Psoas muscle (tissue), 8 donors: ENCODE data around the gene SETD5. TPM values are rescaled to one million over a fixed set of nuclear protein-coding genes. Genes with fewer than 3 reads are reported as not detected.

ENCODE experiments used
- ATAC-seq, 4 donors: fragments of 200-7000 bp; cut with Tn5 transposase; one replicate each; pipeline ENCODE4 v1.9.1; 2020; ENCODE audit warnings: moderate library complexity in 3 of 4, mild to moderate bottlenecking in 2 of 4
- DNase-seq, 2 donors: peaks; one replicate each; pipeline ENCODE4 v3.0.0-alpha.2; 2020
- H3K27ac ChIP-seq: fragments of 200-600 bp; one replicate; pipeline ENCODE4 v1.8.0; 2022
- H3K27me3 ChIP-seq, 3 donors: fragments of 200-600 bp in 1 of 3; one replicate each; pipeline versions ENCODE4 v1.6.1 to v1.8.0; 2013 to 2022; ENCODE audit warnings: low read length in 2 of 3, mild to moderate bottlenecking in 2 of 3, moderate library complexity in 1 of 3; ENCODE audit not compliant: insufficient read depth in 3 of 3
- H3K36me3 ChIP-seq, 2 donors: fragments of 200-600 bp in 1 of 2; one replicate each; pipeline versions ENCODE4 v1.6.1 to v1.8.0; 2013 to 2022; ENCODE audit warnings: low read depth in 1 of 2, mild to moderate bottlenecking in 1 of 2, moderate library complexity in 1 of 2; ENCODE audit not compliant: insufficient read depth in 1 of 2
- H3K4me1 ChIP-seq: fragments of 200-600 bp; one replicate; pipeline ENCODE4 v1.8.0; 2022
- H3K4me3 ChIP-seq: fragments of 200-600 bp; one replicate; pipeline ENCODE4 v1.8.0; 2022; ENCODE audit warnings: mild to moderate bottlenecking
- H3K9me3 ChIP-seq: fragments of 200-600 bp; one replicate; pipeline ENCODE4 v1.8.0; 2022
- CTCF ChIP-seq: fragments of 200-600 bp; IDR thresholded peaks from one replicate; pipeline ENCODE4 v1.8.0; 2022; ENCODE audit warnings: antibody characterized with exemption
- WGBS, 3 donors: extraction: QIAGEN DNeasy Blood & Tissue Kit; methylation state at CpG; one replicate each; pipeline versions ENCODE4 v1.1.6 to v1.1.7; 2013; 5-methylcytosine and 5-hydroxymethylcytosine counted together
- intact Hi-C, 2 donors: fragments of 100-400 bp; cut with DNase I; formaldehyde crosslinking; loops; one replicate each; pipeline versions ENCODE4 v1.11.0 to v1.14.2; 2022
- polyA plus RNA-seq, 3 donors: library from polyadenylated mRNA; stranded (reverse); fragments of 200-250 nt; gene quantifications; one replicate each; pipeline ENCODE4 v1.2.3, GENCODE V29; 2013
- total RNA-seq, 4 donors: library from RNA; stranded (reverse); fragmentation: NEBNext Ultra II Directional in 2 of 4; extraction: Animal tissue kit (Norgen Biotek cat#: 25700) in 2 of 4; gene quantifications; one replicate each; pipeline versions ENCODE4 v1.2.1 to v1.2.4, GENCODE V29; 2021 to 2023
- donor health status: healthy with polysubstance abuse.
- donor health status: DM: no; HTN: no; CAD: no; lungs with moderate emphysema.
- donor health status: Bipolar disorder and iron deficiency.
- donor health status: healthy.
- donor health status: DM: yes; HTN: yes; CAD: no.
- donor health status: DM: no; HTN: no; CAD: no.
- donor health status: DM: no; HTN: no; CAD: no.
- donor health status: DM: yes; HTN: yes; CAD: no.

SETD5 gene
- total and polyA plus RNA-seq, 7 donors = 12.8 to 69.3 (median 58.3) TPM

GRCh38 chr3:9369508-9369907 is 27.9 kb upstream of the SETD5 start:
- H3K27me3 ChIP-seq = no peaks in the 10 kb centered on the region
- 93 to 100% (median 95%) methylated on average over 1 of the region's 1 CpG for WGBS, 3 donors
- peaks cover 14 to 100% of the 10 kb centered on the region in 2 donors for H3K36me3 ChIP-seq
- TF ChIP-seq CTCF = no peak
- H3K9me3 ChIP-seq = no peaks in the 10 kb centered on the region
- H3K4me3 ChIP-seq = no peak overlapping the region
- DNase-seq (no peak), ATAC-seq (no peak)
- intact Hi-C loops = no loop called here
- no peak overlapping the region for H3K27ac ChIP-seq
- peaks cover 5% of the 10 kb centered on the region for H3K4me1 ChIP-seq

GRCh38 chr3:9373465-9373864 is 23.9 kb upstream of the SETD5 start:
- intact Hi-C loops = no loop called here
- Histone ChIP-seq H3K4me3 (no peak overlapping the region), H3K27ac (no peak overlapping the region), H3K9me3 (no peaks in the 10 kb centered on the region), H3K4me1 (no peaks in the 10 kb centered on the region), H3K27me3 (no peaks in the 10 kb centered on the region), H3K36me3 (peaks cover 27 to 100% of the 10 kb centered on the region in 2 donors)
- no peak for TF ChIP-seq CTCF
- no peak for ATAC-seq
- 87 to 95% (median 92%) methylated on average over 3 of the region's 3 CpGs for WGBS, 3 donors
- DNase-seq = no peak

DNA sequence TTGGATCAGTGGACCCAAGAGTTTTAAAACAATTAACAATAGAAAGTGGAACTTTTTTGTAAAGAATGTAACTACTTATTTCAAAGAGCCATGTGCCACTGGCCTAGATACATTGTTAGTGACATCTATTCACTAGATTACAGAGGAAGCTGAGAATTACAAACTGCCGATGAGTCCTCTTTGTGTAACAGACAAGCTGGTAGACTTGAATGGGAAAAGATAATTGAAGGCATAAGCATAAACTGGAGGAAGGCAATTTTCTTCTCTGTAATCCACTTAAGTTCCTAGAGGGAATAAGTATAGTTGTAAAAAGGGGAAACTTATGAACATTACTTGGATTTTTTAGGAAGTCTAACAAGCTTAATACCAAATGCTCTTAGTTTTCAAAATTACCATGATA is 19.4 kb upstream of the SETD5 start:
- DNase-seq (no peak), ATAC-seq (no peak)
- Histone ChIP-seq H3K27ac (no peak overlapping the region), H3K4me3 (no peak overlapping the region), H3K4me1 (peaks cover 5% of the 10 kb centered on the region), H3K9me3 (no peaks in the 10 kb centered on the region), H3K36me3 (peaks cover 30 to 96% of the 10 kb centered on the region in 2 donors), H3K27me3 (no peaks in the 10 kb centered on the region)
- intact Hi-C loops = no loop called here
- no peak for TF ChIP-seq CTCF
- WGBS, 3 donors = 93 to 100% (median 94%) methylated on average over 1 of the region's 1 CpG

- no peak overlapping the region for H3K27ac ChIP-seq
- ATAC-seq (peak; percentile 40 to 71 (median 47)), DNase-seq (no peak)
- intact Hi-C loops = no loop called here
- no peak overlapping the region for H3K4me3 ChIP-seq
- no peaks in the 10 kb centered on the region for H3K27me3 ChIP-seq
- WGBS, 3 donors = 35 to 51% (median 37%) methylated on average over 4 of the region's 4 CpGs
- TF ChIP-seq CTCF = no peak
- H3K9me3 ChIP-seq = no peaks in the 10 kb centered on the region
- H3K4me1 ChIP-seq = peaks cover 13% of the 10 kb centered on the region
- peaks cover 30 to 96% of the 10 kb centered on the region in 2 donors for H3K36me3 ChIP-seq
Measured at GRCh38 chr3:9379327-9379726, 18.1 kb upstream of the SETD5 start.

DNA sequence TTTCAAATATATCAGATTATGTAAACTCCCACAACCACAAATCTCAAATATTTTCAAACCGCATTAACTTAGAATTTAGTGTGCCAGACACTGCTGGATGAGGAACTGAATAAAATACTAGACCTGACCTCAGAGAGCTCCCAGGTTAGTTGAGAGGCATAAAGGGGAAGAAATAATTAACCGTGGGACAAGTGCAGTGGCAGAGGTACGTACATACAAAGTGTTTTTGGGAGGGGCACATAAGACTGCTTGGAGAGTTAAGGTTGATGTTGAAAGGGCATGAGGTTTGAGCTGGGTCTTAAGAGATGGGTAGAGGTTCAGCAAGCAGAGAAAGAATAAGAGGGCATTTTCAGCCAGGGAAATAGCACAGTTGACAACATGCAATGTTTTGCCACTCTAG is 17.4 kb upstream of the SETD5 start:
- intact Hi-C loops = no loop called here
- TF ChIP-seq CTCF = no peak
- peaks cover 13% of the 10 kb centered on the region for H3K4me1 ChIP-seq
- H3K36me3 ChIP-seq = peaks cover 27 to 96% of the 10 kb centered on the region in 2 donors
- no peak for ATAC-seq
- 77 to 89% (median 86%) methylated on average over 3 of the region's 3 CpGs for WGBS, 3 donors
- no peak for DNase-seq
- no peaks in the 10 kb centered on the region for H3K27me3 ChIP-seq
- no peak overlapping the region for H3K4me3 ChIP-seq
- H3K9me3 ChIP-seq = no peaks in the 10 kb centered on the region
- no peak overlapping the region for H3K27ac ChIP-seq
